Inferior parietal cortex (tissue), 1 donor: ENCODE results near the gene ADGRD1.
"Not testable (repeated sequence)": the region's sequence is repeated elsewhere in the genome, so short reads cannot be mapped to it uniquely, and the experiment has no call there.

Experiments used
- DNase-seq: peaks from one replicate; pipeline ENCODE4 v3.0.0-alpha.2; 2016; ENCODE audit errors: extremely low spot score

Gene ADGRD1

GRCh38 chr12:130937546-130937945 lies 16.2 kb upstream of the ADGRD1 start:
- DNase-seq: not testable (repeated sequence)

GRCh38 chr12:130938186-130938585 lies 15.5 kb upstream of the ADGRD1 start:
- DNase-seq: no peak

GRCh38 chr12:130944878-130945277 lies 8.8 kb upstream of the ADGRD1 start:
- DNase-seq: no peak

- no peak for DNase-seq
Observed at GRCh38 chr12:130945786-130946492, 7.8 kb upstream of the ADGRD1 start.

- DNase-seq: no peak
Observed at GRCh38 chr12:130947028-130947613, 6.6 kb upstream of the ADGRD1 start.

- DNase-seq: no peak
Observed at GRCh38 chr12:130948136-130948535, 5.6 kb upstream of the ADGRD1 start.

GRCh38 chr12:130948751-130949150 lies 5.0 kb upstream of the ADGRD1 start:
- DNase-seq: no peak

- DNase-seq: no peak
Observed at GRCh38 chr12:130949806-130950205, 3.9 kb upstream of the ADGRD1 start.

- no peak for DNase-seq
Observed at GRCh38 chr12:130951636-130952035, 2.1 kb upstream of the ADGRD1 start.

GRCh38 chr12:130952171-130952954 lies 1.3 kb upstream of the ADGRD1 start:
- no peak for DNase-seq

- DNase-seq: no peak
Observed at GRCh38 chr12:130954544-130954831, 781 bp downstream of the ADGRD1 start.

GRCh38 chr12:130955238-130955816 lies 1.6 kb downstream of the ADGRD1 start:
- no peak for DNase-seq

- DNase-seq: no peak
Observed at GRCh38 chr12:130956009-130956408, 2.3 kb downstream of the ADGRD1 start.

GRCh38 chr12:130956456-130957303 lies 3.0 kb downstream of the ADGRD1 start:
- DNase-seq: no peak

- DNase-seq: no peak
Observed at GRCh38 chr12:130957304-130957621, 3.6 kb downstream of the ADGRD1 start.

- no peak for DNase-seq
Observed at GRCh38 chr12:130958557-130959140, 4.9 kb downstream of the ADGRD1 start.

- no peak for DNase-seq
Observed at GRCh38 chr12:130959632-130960031, 5.9 kb downstream of the ADGRD1 start.

GRCh38 chr12:130960058-130960457 lies 6.4 kb downstream of the ADGRD1 start:
- DNase-seq: no peak

GRCh38 chr12:130960787-130961186 lies 7.1 kb downstream of the ADGRD1 start:
- DNase-seq: no peak

GRCh38 chr12:130961921-130962451 lies 8.3 kb downstream of the ADGRD1 start:
- no peak for DNase-seq

- no peak for DNase-seq
Observed at GRCh38 chr12:130965214-130965613, 11.5 kb downstream of the ADGRD1 start.
